BJ (cell line): ENCODE measurements around the gene LAMP1. TPM values are rescaled to one million over a fixed set of nuclear protein-coding genes. Genes with fewer than 3 reads are reported as not detected.

ENCODE experiments used
- CTCF ChIA-PET: fragments of 350-600 bp; formaldehyde crosslinking; extraction: SDS; loops from one replicate; lab custom pipeline; 2021; ENCODE audit warnings: antibody characterized with exemption, inconsistent platforms; lab: Yijun Ruan, JAX
- POLR2A ChIA-PET: fragments of 300-600 bp; sonication (Branson Sonifier 250); formaldehyde crosslinking; extraction: SDS; loops from one replicate; lab custom pipeline; 2021; ENCODE audit warnings: antibody characterized with exemption; lab: Charles Lee
- DNase-seq: peaks from one replicate; pipeline ENCODE4 v3.0.0-alpha.2; 2011; ENCODE audit warnings: low read depth
- H3K27me3 ChIP-seq: 2 replicates; pipeline ENCODE4 v1.6.0; 2011; ENCODE audit warnings: low read length; ENCODE audit not compliant: control insufficient read depth, insufficient read depth
- H3K36me3 ChIP-seq: 2 replicates; pipeline ENCODE4 v1.5.1; 2011; ENCODE audit warnings: low read length; ENCODE audit not compliant: control insufficient read depth, insufficient read depth
- H3K4me3 ChIP-seq: 2 replicates; pipeline ENCODE4 v1.5.1; 2011; ENCODE audit warnings: low read depth, mild to moderate bottlenecking, control low read depth, low read length
- polyA plus RNA-seq: library from polyadenylated mRNA; depleted of rRNA; stranded (reverse); fragments of >200 nt; gene quantifications from 2 replicates; pipeline ENCODE4 v1.2.3, GENCODE V29; 2011
- TF ChIP-seq, protein P1 (sequence below): IDR thresholded peaks from 2 replicates; pipeline ENCODE4 v1.5.1; 2011; ENCODE audit warnings: low read depth, mild to moderate bottlenecking, control low read depth, inconsistent platforms, low read length, moderate library complexity; ENCODE audit not compliant: insufficient read depth

Gene LAMP1
- polyA plus RNA-seq, 1 experiment = 274 TPM

GRCh38 chr13:113298043-113298945 lies 1.3 kb downstream of the LAMP1 start:
- CTCF ChIA-PET = interaction anchor here (0.6 to 1.2 kb wide), 3 partner anchors 85 to 97 kb away, joined by 3 to 4 read pairs (median 3); no protein-coding TSS in a partner anchor
- Histone ChIP-seq H3K27me3 (0 out of 2 replicates have a peak, but pooled peaks cover under 1% of the 10 kb centered on the region), H3K36me3 (0 out of 2 replicates have a peak, but pooled peaks cover 2% of the 10 kb centered on the region), H3K4me3 (peak overlapping the region; percentile 65)
- POLR2A ChIA-PET = no interaction called here
- no peak for DNase-seq
- TF ChIP-seq, protein P1, sequence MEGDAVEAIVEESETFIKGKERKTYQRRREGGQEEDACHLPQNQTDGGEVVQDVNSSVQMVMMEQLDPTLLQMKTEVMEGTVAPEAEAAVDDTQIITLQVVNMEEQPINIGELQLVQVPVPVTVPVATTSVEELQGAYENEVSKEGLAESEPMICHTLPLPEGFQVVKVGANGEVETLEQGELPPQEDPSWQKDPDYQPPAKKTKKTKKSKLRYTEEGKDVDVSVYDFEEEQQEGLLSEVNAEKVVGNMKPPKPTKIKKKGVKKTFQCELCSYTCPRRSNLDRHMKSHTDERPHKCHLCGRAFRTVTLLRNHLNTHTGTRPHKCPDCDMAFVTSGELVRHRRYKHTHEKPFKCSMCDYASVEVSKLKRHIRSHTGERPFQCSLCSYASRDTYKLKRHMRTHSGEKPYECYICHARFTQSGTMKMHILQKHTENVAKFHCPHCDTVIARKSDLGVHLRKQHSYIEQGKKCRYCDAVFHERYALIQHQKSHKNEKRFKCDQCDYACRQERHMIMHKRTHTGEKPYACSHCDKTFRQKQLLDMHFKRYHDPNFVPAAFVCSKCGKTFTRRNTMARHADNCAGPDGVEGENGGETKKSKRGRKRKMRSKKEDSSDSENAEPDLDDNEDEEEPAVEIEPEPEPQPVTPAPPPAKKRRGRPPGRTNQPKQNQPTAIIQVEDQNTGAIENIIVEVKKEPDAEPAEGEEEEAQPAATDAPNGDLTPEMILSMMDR = no peak

GRCh38 chr13:113299951-113300350 lies 2.9 kb downstream of the LAMP1 start:
- Histone ChIP-seq H3K4me3 (no peak overlapping the region), H3K36me3 (0 out of 2 replicates have a peak, but pooled peaks cover 2% of the 10 kb centered on the region), H3K27me3 (no peaks in the 10 kb centered on the region)
- POLR2A ChIA-PET = no interaction called here
- CTCF ChIA-PET = no interaction called here
- TF ChIP-seq, protein P1 = no peak
- DNase-seq = no peak

DNA sequence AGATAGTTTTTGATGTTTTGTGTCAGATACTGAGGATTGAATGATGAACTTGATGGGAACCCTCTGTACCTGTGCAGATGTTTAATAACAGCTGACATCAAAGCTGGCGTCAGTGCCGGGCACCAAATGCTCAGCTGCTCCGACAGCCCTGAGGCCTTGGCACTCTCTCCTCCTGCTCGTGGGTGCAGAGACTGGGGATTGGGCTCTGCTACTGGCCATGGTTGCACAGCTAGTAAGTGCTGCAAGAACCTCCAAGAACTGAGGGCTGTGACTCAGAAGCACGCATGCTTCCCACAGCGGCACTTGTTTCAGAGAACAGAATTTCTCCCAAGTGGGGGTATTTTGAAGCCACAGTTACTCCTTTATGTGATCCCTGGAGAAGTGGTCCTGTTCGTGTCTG lies 5.9 kb downstream of the LAMP1 start:
- Histone ChIP-seq H3K27me3 (no peaks in the 10 kb centered on the region), H3K4me3 (no peak overlapping the region), H3K36me3 (peaks cover 3% of the 10 kb centered on the region; the same call in 1 of the 2 replicates)
- ChIA-PET POLR2A (no interaction called here), CTCF (interaction anchor here (1.6 kb wide), 1 partner anchor 9 kb away, joined by 6 read pairs; no protein-coding TSS in a partner anchor)
- TF ChIP-seq, protein P1 = no peak
- DNase-seq = no peak

DNA sequence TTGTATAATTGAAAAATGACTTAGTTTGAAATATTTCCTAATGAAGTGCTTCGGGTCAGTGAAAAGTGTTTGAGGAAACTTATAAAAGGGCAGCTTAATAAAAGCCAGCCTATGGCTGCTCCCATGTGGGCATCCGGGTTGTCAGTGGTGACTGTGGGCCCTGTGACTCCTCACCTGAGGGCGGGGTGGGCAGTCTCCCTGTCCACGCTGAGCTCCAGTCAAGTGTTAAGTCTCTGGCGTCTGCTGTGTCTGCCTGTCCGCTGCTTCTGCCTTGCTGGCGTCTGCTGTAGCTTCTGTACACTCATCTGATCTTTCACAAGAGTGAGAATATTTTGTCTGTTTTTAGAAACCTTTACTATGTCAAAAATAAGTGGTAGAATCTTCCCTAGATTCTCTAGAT lies 7.1 kb downstream of the LAMP1 start:
- CTCF ChIA-PET = interaction anchor here (1.5 kb wide), 1 partner anchor 89 kb away, joined by 3 read pairs; no protein-coding TSS in a partner anchor
- TF ChIP-seq, protein P1 = no peak
- Histone ChIP-seq H3K27me3 (no peaks in the 10 kb centered on the region), H3K36me3 (peaks cover 3% of the 10 kb centered on the region; the same call in 1 of the 2 replicates), H3K4me3 (no peak overlapping the region)
- DNase-seq = no peak
- POLR2A ChIA-PET = no interaction called here

- no peaks in the 10 kb centered on the region for H3K27me3 ChIP-seq
- peaks cover 6% of the 10 kb centered on the region; the same call in 1 of the 2 replicates for H3K36me3 ChIP-seq
- DNase-seq = no peak
- TF ChIP-seq, protein P1 = no peak
- ChIA-PET POLR2A (no interaction called here), CTCF (interaction anchor here (1.5 kb wide), 1 partner anchor 88 kb away, joined by 3 read pairs; no protein-coding TSS in a partner anchor)
- H3K4me3 ChIP-seq = no peak overlapping the region
Observed at GRCh38 chr13:113305208-113305607, 8.2 kb downstream of the LAMP1 start.
